HCT116 (cell line): ENCODE results near the gene VTI1B. TPM values are rescaled to one million over a fixed set of nuclear protein-coding genes. Genes with fewer than 3 reads are reported as not detected.

Experiments
- ATAC-seq: fragments of 200-7000 bp; cut with Tn5 transposase; 2 replicates; pipeline ENCODE4 v1.9.1; 2020; ENCODE audit warnings: mild to moderate bottlenecking, moderate library complexity
- BruUV-seq: library from RNA; stranded (reverse); fragments of 400-500 nt; replicated peaks from 2 replicates; lab custom pipeline; 2021; lab: Mats Ljungman, UMichigan
- CTCF ChIA-PET: fragments of 300-600 bp; sonication (Branson Sonifier 250); formaldehyde crosslinking; loops from one replicate; lab custom pipeline; 2021; ENCODE audit warnings: antibody characterized with exemption; lab: Charles Lee
- POLR2A ChIA-PET: fragments of 300-600, 350-600 bp; sonication (Branson Sonifier 250); formaldehyde crosslinking; loops from one replicate; lab custom pipeline; 2021; ENCODE audit warnings: antibody characterized with exemption; lab: Charles Lee
- RAD21 ChIA-PET, 2 experiments: fragments of 300-600 bp; sonication (Branson Sonifier 250); formaldehyde crosslinking; loops; one replicate each; lab custom pipeline; 2023; ENCODE audit warnings: low total read pairs in 2 of 2; ENCODE audit not compliant: uncharacterized antibody in 2 of 2, unreplicated experiment in 2 of 2, low non-redundant PET in 1 of 2; lab: Charles Lee
- DNase-seq: peaks from one replicate; pipeline ENCODE4 v3.0.0-alpha.2; 2010; ENCODE audit warnings: low read depth, low spot score
- H2AFZ ChIP-seq: fragments of 200-600 bp; shearing (Covaris generic), sonication (generic); 2 replicates; pipeline ENCODE4 v1.6.1; 2017; ENCODE audit warnings: low read depth, mixed run types, mixed read lengths, antibody characterized with exemption, low read length; ENCODE audit not compliant: poor library complexity, severe bottlenecking
- H3K27ac ChIP-seq: 2 replicates; pipeline ENCODE4 v1.5.1; 2012; ENCODE audit warnings: low read depth, low read length
- H3K27me3 ChIP-seq: fragments of 200-600 bp; sonication (generic); 2 replicates; pipeline ENCODE4 v1.6.1; 2016; ENCODE audit warnings: mixed run types, low read length, mixed read lengths; ENCODE audit not compliant: insufficient read depth
- H3K36me3 ChIP-seq, 2 experiments: fragments of 200-500 bp in 1 of 2; fragments of 200-600 bp in 1 of 2; sonication (Bioruptor generic) in 1 of 2; sonication (generic) in 1 of 2; 2 replicates each; pipeline versions ENCODE4 v1.5.1 to v1.6.1; 2014 to 2016; ENCODE audit warnings: low read length in 2 of 2, inconsistent platforms in 1 of 2, mixed read lengths in 1 of 2, mixed run types in 1 of 2; ENCODE audit not compliant: insufficient read depth in 2 of 2, control insufficient read depth in 1 of 2
- H3K4me1 ChIP-seq, 2 experiments: fragments of 200-600 bp in 1 of 2; sonication (generic) in 1 of 2; 2 replicates each; pipeline versions ENCODE4 v1.5.1 to v1.6.1; 2012 to 2017; ENCODE audit warnings: low read length in 2 of 2, inconsistent platforms in 1 of 2, mild to moderate bottlenecking in 1 of 2, mixed read lengths in 1 of 2, mixed run types in 1 of 2, moderate library complexity in 1 of 2; ENCODE audit not compliant: insufficient read depth in 2 of 2, control insufficient read depth in 1 of 2
- H3K4me2 ChIP-seq: fragments of 200-600 bp; sonication (generic); 2 replicates; pipeline ENCODE4 v1.6.1; 2017; ENCODE audit warnings: mixed run types, low read length, mixed read lengths
- H3K4me3 ChIP-seq, 2 experiments: fragments of 200-600 bp in 1 of 2; sonication (generic) in 1 of 2; replicated peaks in 1 of 2; 2 replicates each; pipeline ENCODE4 v1.5.1; 2011 to 2016; ENCODE audit warnings: low read length in 2 of 2, control low read depth in 1 of 2, low read depth in 1 of 2, mild to moderate bottlenecking in 1 of 2, mixed read lengths in 1 of 2, mixed run types in 1 of 2
- H3K79me2 ChIP-seq: fragments of 200-600 bp; sonication (generic); 2 replicates; pipeline ENCODE4 v1.6.1; 2017; ENCODE audit warnings: mild to moderate bottlenecking, mixed run types, low read length, moderate library complexity, mixed read lengths; ENCODE audit not compliant: insufficient read depth
- H3K9ac ChIP-seq: fragments of 200-600 bp; sonication (generic); 2 replicates; pipeline ENCODE4 v1.6.1; 2016; ENCODE audit warnings: low read length, mixed read lengths
- H3K9me2 ChIP-seq: fragments of 200-600 bp; sonication (generic), shearing (Covaris generic); 2 replicates; pipeline ENCODE4 v1.6.1; 2017; ENCODE audit warnings: mixed run types, mild to moderate bottlenecking, moderate library complexity; ENCODE audit not compliant: insufficient read depth
- H3K9me3 ChIP-seq, 2 experiments: fragments of 200-500 bp in 1 of 2; fragments of 200-600 bp in 1 of 2; sonication (Bioruptor generic) in 1 of 2; sonication (generic) in 1 of 2; 2 replicates each; pipeline ENCODE4 v1.6.1; 2014 to 2017; ENCODE audit warnings: low read length in 2 of 2, mixed read lengths in 2 of 2, inconsistent platforms in 1 of 2, low read depth in 1 of 2, mild to moderate bottlenecking in 1 of 2, mixed run types in 1 of 2, moderate library complexity in 1 of 2; ENCODE audit not compliant: control insufficient read depth in 1 of 2, insufficient read depth in 1 of 2
- H4K20me1 ChIP-seq: fragments of 200-600 bp; sonication (generic), shearing (Covaris generic); 2 replicates; pipeline ENCODE4 v1.6.1; 2017; ENCODE audit warnings: mixed run types, mild to moderate bottlenecking, moderate library complexity; ENCODE audit not compliant: insufficient read depth
- ATF3 ChIP-seq: IDR thresholded peaks from 2 replicates; pipeline ENCODE4 v1.6.1; 2012
- CBX3 ChIP-seq: IDR thresholded peaks from 2 replicates; pipeline ENCODE4 v1.6.1; 2012; ENCODE audit warnings: low read depth
- CEBPB ChIP-seq: IDR thresholded peaks from 2 replicates; pipeline ENCODE4 v1.6.1; 2012; ENCODE audit warnings: low read depth
- ELF1 ChIP-seq: IDR thresholded peaks from 2 replicates; pipeline ENCODE4 v1.6.1; 2012; ENCODE audit warnings: low read depth, borderline replicate concordance
- EZH2 ChIP-seq: fragments of 200-600 bp; sonication (generic); IDR thresholded peaks from 2 replicates; pipeline ENCODE4 v1.6.1; 2017; ENCODE audit warnings: antibody characterized with exemption, mixed run types
- EZH2phosphoT487 ChIP-seq: fragments of 200-600 bp; IDR thresholded peaks from 2 replicates; pipeline ENCODE4 v1.6.1; 2018; ENCODE audit warnings: antibody characterized with exemption, borderline replicate concordance
- JUND ChIP-seq: IDR thresholded peaks from 2 replicates; pipeline ENCODE4 v1.6.1; 2012
- POLR2A ChIP-seq: IDR thresholded peaks from 2 replicates; pipeline ENCODE4 v1.7.0; 2011; ENCODE audit warnings: borderline replicate concordance; ENCODE audit not compliant: insufficient read depth, insufficient read length; ENCODE audit errors: extremely low read depth
- POLR2AphosphoS5 ChIP-seq: IDR thresholded peaks from 2 replicates; pipeline ENCODE4 v1.6.1; 2011; ENCODE audit warnings: mild to moderate bottlenecking, low read depth, low read length, moderate library complexity
- SIN3A ChIP-seq: IDR thresholded peaks from 2 replicates; pipeline ENCODE4 v1.6.1; 2012; ENCODE audit warnings: low read depth
- SRF ChIP-seq: IDR thresholded peaks from 2 replicates; pipeline ENCODE4 v1.6.1; 2012; ENCODE audit warnings: low read depth
- TCF7L2 ChIP-seq: IDR thresholded peaks from 2 replicates; pipeline ENCODE4 v1.7.0; 2011; ENCODE audit warnings: borderline replicate concordance, inconsistent platforms; ENCODE audit not compliant: insufficient read depth, insufficient read length; ENCODE audit errors: extremely low read depth
- YY1 ChIP-seq: IDR thresholded peaks from 2 replicates; pipeline ENCODE4 v1.6.1; 2011; ENCODE audit warnings: low read length, low read depth, moderate library complexity, mild to moderate bottlenecking; ENCODE audit not compliant: insufficient replicate concordance; ENCODE audit errors: extremely low read depth
- ZBTB33 ChIP-seq: IDR thresholded peaks from 2 replicates; pipeline ENCODE4 v1.6.1; 2011; ENCODE audit warnings: mild to moderate bottlenecking, low read length, moderate library complexity; ENCODE audit not compliant: insufficient replicate concordance; ENCODE audit errors: extremely low read depth
- ZFX ChIP-seq: fragments of 450-650 bp; IDR thresholded peaks from 2 replicates; pipeline ENCODE4 v1.6.1; 2017
- ZNF274 ChIP-seq: fragments of 200-500 bp; sonication (Bioruptor generic); IDR thresholded peaks from 2 replicates; pipeline ENCODE4 v1.6.1; 2014; ENCODE audit warnings: mild to moderate bottlenecking, low read depth, low read length, inconsistent platforms
- intact Hi-C: fragments of 100-400 bp; cut with micrococcal nuclease; formaldehyde crosslinking; loops from 2 replicates; pipeline ENCODE4 v1.10.0; 2022
- total RNA-seq: library from RNA; stranded (reverse); gene quantifications from one replicate; pipeline ENCODE4 v1.2.1, GENCODE V29; 2021; ENCODE audit not compliant: unreplicated experiment
- TF ChIP-seq, protein P1 (sequence below): IDR thresholded peaks from 2 replicates; pipeline ENCODE4 v1.6.1; 2012; ENCODE audit warnings: low read depth

VTI1B gene
- total RNA-seq, 1 experiment from 2014 or later: 86.3 TPM

DNA sequence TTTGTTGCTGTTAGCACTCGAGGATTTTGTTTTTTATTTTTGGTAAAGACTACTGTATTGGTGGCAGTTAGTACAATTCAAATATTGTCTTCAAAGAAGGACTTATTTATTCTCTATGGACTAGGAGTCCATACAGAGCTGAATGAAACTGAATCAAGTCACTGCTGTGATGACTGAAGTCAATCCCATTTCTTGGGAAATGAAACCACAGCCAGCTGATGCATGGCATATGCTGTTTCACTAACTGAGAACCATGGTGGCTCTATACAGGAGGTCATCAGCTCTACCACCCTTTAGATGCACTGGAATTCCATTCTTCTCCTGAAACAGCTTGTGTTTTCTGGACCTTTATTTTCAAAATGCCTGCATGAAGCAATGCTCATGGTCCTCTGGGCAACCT is 22.2 kb downstream of the VTI1B start:
- H3K79me2 ChIP-seq: no peaks in the 10 kb centered on the region
- ATAC-seq: no peak
- H2AFZ ChIP-seq: no peak overlapping the region
- H4K20me1 ChIP-seq: no peaks in the 10 kb centered on the region
- H3K36me3 ChIP-seq: peaks cover 20 to 36% of the 10 kb centered on the region in 2 experiments; a peak in 3 of 4 replicates
- no peak for TF ChIP-seq SIN3A
- no peak for TF ChIP-seq SRF
- no peak for TF ChIP-seq JUND
- TF ChIP-seq POLR2AphosphoS5: no peak
- TF ChIP-seq EZH2phosphoT487: no peak
- TF ChIP-seq CBX3: no peak
- TF ChIP-seq YY1: no peak
- no peak for TF ChIP-seq POLR2A
- no peak for TF ChIP-seq ATF3
- no peak for TF ChIP-seq ZBTB33
- TF ChIP-seq ZNF274: no peak
- TF ChIP-seq, protein P1, sequence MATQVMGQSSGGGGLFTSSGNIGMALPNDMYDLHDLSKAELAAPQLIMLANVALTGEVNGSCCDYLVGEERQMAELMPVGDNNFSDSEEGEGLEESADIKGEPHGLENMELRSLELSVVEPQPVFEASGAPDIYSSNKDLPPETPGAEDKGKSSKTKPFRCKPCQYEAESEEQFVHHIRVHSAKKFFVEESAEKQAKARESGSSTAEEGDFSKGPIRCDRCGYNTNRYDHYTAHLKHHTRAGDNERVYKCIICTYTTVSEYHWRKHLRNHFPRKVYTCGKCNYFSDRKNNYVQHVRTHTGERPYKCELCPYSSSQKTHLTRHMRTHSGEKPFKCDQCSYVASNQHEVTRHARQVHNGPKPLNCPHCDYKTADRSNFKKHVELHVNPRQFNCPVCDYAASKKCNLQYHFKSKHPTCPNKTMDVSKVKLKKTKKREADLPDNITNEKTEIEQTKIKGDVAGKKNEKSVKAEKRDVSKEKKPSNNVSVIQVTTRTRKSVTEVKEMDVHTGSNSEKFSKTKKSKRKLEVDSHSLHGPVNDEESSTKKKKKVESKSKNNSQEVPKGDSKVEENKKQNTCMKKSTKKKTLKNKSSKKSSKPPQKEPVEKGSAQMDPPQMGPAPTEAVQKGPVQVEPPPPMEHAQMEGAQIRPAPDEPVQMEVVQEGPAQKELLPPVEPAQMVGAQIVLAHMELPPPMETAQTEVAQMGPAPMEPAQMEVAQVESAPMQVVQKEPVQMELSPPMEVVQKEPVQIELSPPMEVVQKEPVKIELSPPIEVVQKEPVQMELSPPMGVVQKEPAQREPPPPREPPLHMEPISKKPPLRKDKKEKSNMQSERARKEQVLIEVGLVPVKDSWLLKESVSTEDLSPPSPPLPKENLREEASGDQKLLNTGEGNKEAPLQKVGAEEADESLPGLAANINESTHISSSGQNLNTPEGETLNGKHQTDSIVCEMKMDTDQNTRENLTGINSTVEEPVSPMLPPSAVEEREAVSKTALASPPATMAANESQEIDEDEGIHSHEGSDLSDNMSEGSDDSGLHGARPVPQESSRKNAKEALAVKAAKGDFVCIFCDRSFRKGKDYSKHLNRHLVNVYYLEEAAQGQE: no peak
- no peak for TF ChIP-seq CEBPB
- no peak for TF ChIP-seq EZH2
- no peak for TF ChIP-seq ELF1
- no peak for TF ChIP-seq TCF7L2
- no peak for TF ChIP-seq ZFX
- TF ChIP-seq, all 23 proteins: peak for 0
- RAD21 ChIA-PET: no interaction called here
- CTCF ChIA-PET: no interaction called here
- H3K9me3 ChIP-seq: no peaks in the 10 kb centered on the region
- H3K4me1 ChIP-seq: no peaks in the 10 kb centered on the region
- no peaks in the 10 kb centered on the region for H3K9me2 ChIP-seq
- no peak overlapping the region for H3K9ac ChIP-seq
- no peak overlapping the region for H3K4me2 ChIP-seq
- H3K4me3 ChIP-seq: no peak overlapping the region
- intact Hi-C loops: no loop called here
- H3K27me3 ChIP-seq: no peaks in the 10 kb centered on the region
- POLR2A ChIA-PET: no interaction called here
- DNase-seq: no peak
- no TSS peak for BruUV-seq
- H3K27ac ChIP-seq: no peak overlapping the region
